ENCODE data around the gene KATNB1.
"Not testable (repeated sequence)": the region's sequence is repeated elsewhere in the genome, so short reads cannot be mapped to it uniquely, and the experiment has no call there.

Gene KATNB1

DNA sequence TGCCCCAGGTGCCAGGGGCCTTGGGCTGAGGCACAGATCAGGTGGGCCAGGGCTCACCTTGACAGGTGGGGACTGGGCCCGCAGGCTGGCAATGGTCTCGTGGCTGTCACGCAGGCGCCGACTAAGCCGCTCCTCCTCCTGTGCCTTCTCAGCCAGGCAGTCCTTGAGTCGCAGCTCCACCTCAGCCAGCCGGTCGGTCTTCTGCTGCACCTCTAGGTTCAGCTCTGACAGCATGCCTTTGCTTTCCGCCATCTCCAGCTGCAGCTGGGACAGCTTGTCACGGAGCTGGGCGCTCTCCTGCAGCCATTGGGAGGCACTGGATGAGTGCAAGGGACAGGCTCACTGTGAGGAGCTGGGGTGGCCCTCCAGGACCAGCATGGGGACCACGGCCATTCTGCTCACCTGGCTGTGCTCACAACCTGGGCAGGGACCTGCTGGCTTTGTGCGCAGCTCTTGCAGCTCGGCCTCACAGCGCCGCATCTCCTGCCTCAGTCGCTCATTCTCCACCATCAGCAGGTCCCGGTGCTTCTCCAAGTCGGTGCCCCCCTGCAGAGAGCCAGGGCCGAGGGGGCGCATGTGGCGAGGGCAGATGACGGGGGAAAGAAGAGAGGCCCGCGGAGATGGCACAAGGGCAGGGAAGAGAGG is 35.7 kb downstream of the KATNB1 start:
- DNase-seq (ENCODE audit: low read depth): no peak

DNA sequence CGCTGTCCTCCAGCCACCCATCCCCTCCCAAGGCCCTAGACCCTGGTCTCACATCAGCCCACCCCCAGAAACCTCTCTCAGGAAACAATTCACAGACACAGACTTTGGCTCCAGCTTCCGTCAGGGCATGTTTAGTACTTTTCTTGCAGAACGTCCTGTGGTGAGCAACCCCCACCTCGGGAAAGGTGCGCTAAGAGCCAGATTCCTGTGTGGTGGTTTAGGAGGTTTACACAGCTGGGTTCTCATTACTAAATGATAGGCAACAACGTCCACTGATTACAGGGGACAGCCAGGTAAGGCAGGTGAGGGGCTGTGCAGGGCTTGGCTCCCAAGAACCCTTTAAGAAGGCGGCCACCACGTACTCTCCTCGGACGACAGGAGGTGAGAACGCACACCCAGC is 37.4 kb downstream of the KATNB1 start:
- no peak for DNase-seq (ENCODE audit: low read depth)

- no peak for DNase-seq (ENCODE audit: low read depth)
These were observed 38.2 kb downstream of the KATNB1 start for GRCh38 chr16:57773655-57774295.

GRCh38 chr16:57774705-57775285 is 39.2 kb downstream of the KATNB1 start:
- DNase-seq (ENCODE audit: low read depth): no peak

DNA sequence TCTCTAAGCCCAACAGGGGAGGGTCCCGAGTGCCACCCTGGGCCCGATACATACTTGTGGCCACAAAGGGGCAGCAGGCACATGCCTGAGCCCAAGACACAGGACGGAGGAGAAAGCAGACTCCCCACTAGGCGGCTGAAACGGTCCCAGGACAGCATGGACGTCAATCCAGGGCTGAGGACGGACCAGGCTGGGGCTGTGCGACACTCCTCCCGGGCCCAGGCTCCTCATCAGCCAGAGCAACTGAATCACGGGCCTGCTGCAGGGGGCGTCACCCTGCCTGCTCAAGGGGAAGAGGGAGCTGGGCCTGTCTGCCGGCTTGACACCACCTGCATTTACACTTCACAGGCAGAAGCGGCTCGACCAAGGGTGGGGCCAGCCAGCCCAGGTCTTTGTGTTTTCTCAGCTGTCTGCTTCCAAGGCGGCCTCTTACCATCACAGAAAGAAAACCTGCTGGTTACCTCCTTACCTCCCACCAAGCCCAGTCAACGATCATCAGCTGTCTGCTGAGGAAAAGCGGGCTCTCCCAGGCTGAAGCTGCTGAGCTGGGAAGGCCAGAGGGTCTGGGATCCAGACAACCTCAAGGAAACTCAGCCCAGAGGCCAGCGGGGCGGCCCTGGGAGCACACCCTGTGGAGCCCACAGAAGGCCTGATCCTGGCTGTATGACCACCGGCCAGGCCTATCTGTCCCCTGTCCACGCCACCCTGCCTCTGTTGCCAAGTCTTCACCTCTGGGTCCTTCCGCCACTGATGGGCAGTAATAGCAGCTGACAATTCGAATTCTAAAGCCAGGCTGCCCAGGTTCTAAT is 40.3 kb downstream of the KATNB1 start:
- no peak for DNase-seq (ENCODE audit: low read depth)

GRCh38 chr16:57778658-57779057 is 43.1 kb downstream of the KATNB1 start:
- DNase-seq (ENCODE audit: low read depth): no peak

DNA sequence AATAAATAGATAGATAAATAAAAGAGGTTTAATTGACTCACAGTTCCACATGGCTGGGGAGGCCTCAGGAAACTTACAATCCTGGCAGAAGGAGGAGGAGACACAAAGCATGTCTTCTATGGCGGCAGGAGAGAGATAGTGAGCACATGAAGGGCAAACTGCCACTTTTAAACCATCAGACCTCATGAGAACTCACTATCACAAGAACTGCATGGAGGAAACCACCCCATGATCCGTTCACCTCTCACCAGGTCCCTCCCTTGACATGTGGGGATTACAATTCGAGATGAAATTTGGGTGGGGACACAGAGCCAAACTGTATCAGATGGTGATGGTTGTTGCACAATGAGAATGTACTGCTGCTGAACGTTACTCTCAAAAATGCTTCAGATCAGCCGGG is 44.3 kb downstream of the KATNB1 start:
- DNase-seq (ENCODE audit: low read depth): not testable (repeated sequence)

DNA sequence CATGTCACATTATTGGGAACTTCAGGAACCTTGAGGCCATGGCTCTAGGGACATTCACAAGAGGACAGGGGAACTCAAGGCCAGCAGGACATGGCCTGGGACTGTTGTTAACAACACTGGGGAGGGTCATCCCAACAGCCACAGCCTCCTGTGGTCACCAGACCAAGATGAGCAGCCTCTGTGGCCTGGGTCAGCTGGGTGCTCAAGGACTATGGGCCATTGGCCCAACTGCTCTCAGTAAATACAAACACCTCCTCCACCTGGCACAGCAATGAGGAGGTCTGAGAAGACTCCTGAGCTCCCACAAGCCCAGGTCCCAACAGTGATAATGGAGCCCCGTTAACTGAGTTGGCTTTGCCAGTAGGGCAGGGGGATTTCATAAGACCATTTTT is 45.8 kb downstream of the KATNB1 start:
- DNase-seq (ENCODE audit: low read depth): no peak

DNA sequence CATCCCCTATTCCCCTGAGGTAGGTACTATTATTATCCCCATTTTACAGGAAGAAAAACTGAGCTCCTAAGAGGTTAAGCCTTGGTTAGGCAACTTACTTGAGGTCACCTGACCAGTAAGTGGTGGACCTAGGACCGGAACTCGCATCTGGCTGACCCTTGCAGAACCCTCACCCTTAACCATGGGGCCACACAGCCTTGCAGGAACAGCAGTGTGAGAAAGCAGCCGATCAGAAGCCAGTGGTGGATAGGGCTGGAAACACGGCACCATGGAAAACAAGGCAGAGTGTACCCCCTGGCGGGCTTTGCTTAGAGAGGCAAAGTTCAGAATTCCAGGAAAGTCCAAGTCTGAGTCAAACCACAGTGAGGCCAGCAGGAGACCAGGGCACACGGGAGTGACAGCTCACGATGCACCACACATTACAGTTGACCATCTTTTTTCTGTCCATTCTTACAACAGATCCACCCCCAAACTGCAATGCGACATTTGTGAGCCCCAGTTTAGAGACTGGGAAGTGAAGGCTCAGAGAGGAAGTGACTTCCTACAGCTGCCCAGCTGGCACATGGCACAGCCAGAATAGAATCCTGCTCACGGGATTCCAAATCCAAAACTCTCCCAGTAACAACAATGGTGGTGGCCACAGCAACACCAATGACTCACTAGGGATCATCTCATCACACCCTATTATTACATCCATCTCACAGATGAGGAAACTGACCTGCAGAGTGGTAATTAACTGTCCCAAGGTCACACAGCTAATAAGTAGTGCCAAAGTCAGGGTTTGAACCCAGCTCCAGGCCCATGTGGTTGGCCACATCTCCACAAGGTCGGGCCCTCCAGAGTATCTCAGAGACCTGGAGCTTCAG is 46.4 kb downstream of the KATNB1 start:
- peak; percentile 44 for DNase-seq (ENCODE audit: low read depth)

GRCh38 chr16:57782607-57783055 is 47.1 kb downstream of the KATNB1 start:
- DNase-seq (ENCODE audit: low read depth): not testable (repeated sequence)

GRCh38 chr16:57783116-57783515 is 47.5 kb downstream of the KATNB1 start:
- no peak for DNase-seq (ENCODE audit: low read depth)

DNA sequence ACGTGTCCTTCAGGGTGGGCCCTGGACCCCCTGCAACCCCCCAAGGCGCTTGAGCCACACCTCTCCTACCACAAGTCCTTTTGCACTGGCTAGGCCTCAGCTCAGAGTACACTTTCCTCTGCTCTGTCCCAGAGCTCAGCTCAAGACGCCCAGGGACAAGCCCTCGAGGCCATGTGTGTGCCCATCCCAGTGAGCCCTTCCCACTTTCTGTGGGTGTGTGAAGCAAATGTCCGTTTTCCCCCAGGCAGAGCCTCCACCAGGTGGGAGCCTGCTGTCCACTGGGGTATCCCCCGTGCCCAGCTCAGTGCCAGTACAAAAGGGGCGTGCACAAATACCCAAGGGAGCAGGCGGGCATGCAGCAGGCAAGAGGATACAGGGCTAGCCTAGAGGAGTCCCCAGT is 48.3 kb downstream of the KATNB1 start:
- DNase-seq (ENCODE audit: low read depth): no peak

- no peak for DNase-seq (ENCODE audit: low read depth)
These were observed 48.8 kb downstream of the KATNB1 start for GRCh38 chr16:57784334-57784733.

GRCh38 chr16:57785385-57785784 is 49.8 kb downstream of the KATNB1 start:
- no peak for DNase-seq (ENCODE audit: low read depth)

DNA sequence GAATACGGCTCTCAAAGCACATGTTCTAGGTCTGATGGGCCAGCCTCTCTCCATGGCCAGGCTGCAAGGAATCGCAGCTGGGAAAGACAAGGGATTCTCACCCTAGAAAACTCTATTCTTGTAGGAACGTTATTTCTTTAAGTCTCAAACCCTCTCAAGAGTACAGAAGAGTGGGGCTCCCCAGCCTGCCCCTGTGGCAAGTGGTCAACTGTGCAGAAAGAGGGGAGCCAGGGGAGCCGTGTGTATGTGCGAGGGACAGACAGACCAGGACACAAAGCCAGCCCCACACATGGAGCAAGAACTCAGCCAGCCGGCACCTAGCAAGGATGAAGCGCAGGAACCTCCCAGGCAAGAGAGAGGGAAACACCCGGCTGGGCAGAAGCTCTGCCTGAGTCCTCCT is 50.4 kb downstream of the KATNB1 start:
- DNase-seq (ENCODE audit: low read depth): no peak

DNA sequence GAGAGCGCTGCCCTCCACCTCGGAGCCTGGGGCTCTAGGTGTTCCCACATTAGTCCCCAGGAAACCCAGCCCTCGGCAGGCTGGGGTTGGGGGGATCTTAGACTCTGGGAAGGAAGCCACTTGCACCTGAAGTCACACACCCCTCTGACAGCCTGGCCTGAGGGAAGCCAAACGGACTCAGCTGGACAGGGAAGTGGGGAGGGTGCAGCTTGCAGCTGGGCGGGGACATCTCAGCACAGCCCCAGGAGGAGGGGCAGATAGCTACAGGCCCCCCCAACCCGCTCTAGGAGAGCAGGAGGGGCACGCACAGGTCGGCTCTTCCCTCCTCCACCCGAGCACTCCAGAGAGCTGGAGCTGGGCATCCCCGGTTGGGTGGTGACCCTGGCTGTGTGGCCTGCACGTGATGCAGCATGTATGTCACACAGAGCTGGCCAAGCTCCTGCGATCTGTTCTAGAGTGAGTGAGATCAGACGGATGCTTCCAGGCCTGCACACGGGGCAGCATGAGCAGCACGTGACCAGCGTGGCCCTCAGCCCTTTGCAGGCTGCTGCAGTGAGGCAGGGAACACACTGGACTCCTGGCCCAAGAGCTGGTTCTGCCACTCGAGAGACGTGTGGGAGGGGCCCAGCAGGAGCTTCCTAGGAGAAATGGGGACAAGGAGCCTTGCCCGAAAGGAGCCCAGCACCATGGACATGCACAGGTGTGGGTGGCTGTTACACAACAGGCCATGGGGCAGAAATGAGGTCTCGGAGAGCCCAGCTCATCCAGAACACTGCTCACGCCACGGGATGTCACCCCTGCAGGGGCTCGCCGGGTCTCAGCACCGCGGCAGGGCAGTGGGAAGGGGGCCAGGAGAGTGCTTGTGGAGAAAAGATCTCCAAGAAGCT is 51.3 kb downstream of the KATNB1 start:
- DNase-seq (ENCODE audit: low read depth): no peak

- no peak for DNase-seq (ENCODE audit: low read depth)
These were observed 51.9 kb downstream of the KATNB1 start for GRCh38 chr16:57787519-57787905.

GRCh38 chr16:57788252-57788841 is 52.8 kb downstream of the KATNB1 start:
- DNase-seq (ENCODE audit: low read depth): no peak

DNA sequence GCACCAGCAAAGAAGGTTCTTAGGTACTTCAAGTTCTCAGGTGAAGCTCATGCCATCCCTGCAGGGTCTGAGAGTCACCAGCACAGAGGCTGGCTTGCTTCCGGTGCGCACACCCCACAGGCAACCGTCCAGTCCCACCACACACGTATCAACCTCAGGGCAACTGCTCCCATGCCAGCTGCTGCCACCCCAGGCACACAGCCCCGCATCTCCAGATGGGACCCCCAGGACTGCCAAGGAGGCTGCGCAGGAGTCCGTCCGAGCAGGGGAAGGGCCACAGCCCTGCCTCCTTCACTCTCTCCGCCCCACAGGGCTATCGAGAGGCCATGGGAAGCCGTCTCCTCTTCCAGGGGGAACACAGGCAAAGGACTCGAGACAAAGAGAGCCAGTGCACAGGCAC is 53.4 kb downstream of the KATNB1 start:
- DNase-seq (ENCODE audit: low read depth): no peak

GRCh38 chr16:57791195-57791892 is 55.8 kb downstream of the KATNB1 start:
- no peak for DNase-seq (ENCODE audit: low read depth)
